Esophagus muscularis mucosa (tissue), 4 donors: Measurements from ENCODE around the gene MAP2K2. TPM values are rescaled to one million over a fixed set of nuclear protein-coding genes. Genes with fewer than 3 reads are reported as not detected.

Experiments
- DNase-seq: peaks from one replicate; pipeline ENCODE4 v3.0.0-alpha.2; 2017; ENCODE audit errors: extremely low spot score
- H3K27ac ChIP-seq, 4 donors: fragments of 200-600 bp; sonication (generic); replicated peaks in 1 of 4; 1 replicate in 3 of 4; 2 replicates in 1 of 4; pipeline ENCODE4 v1.5.1; 2016 to 2019; ENCODE audit warnings: mild to moderate bottlenecking in 1 of 4
- H3K27me3 ChIP-seq, 4 donors: fragments of 200-600 bp; sonication (generic); one replicate each; pipeline versions ENCODE4 v1.5.1 to v1.6.0; 2016 to 2019
- H3K36me3 ChIP-seq, 4 donors: fragments of 200-600 bp; sonication (generic); one replicate each; pipeline ENCODE4 v1.5.1; 2016 to 2019
- H3K4me1 ChIP-seq, 4 donors: fragments of 200-600 bp; sonication (generic); one replicate each; pipeline ENCODE4 v1.5.1; 2016 to 2019
- H3K4me3 ChIP-seq, 4 donors: fragments of 200-600 bp; sonication (generic); 1 replicate in 2 of 4; 2 replicates in 2 of 4; pipeline ENCODE4 v1.5.1; 2016 to 2019; ENCODE audit warnings: mild to moderate bottlenecking in 4 of 4, moderate library complexity in 1 of 4
- H3K9me3 ChIP-seq, 4 donors: fragments of 200-600 bp; sonication (generic); 1 replicate in 3 of 4; 2 replicates in 1 of 4; pipeline ENCODE4 v1.5.1; 2016 to 2019
- EP300 ChIP-seq: sonication (generic); formaldehyde crosslinking; IDR thresholded peaks from one replicate; pipeline ENCODE4 v1.6.1; 2017; ENCODE audit warnings: antibody characterized with exemption
- POLR2A ChIP-seq: fragments of 450-650 bp; IDR thresholded peaks from one replicate; pipeline ENCODE4 v1.6.1; 2017; ENCODE audit warnings: antibody characterized with exemption, moderate library complexity, mild to moderate bottlenecking, low read depth
- POLR2AphosphoS5 ChIP-seq, 2 donors: sonication (generic); formaldehyde crosslinking; IDR thresholded peaks; one replicate each; pipeline ENCODE4 v1.6.1; 2017; ENCODE audit warnings: antibody characterized with exemption in 2 of 2
- WGBS: methylation state at CpG from one replicate; pipeline ENCODE4 v1.1.5; 2018; 5-methylcytosine and 5-hydroxymethylcytosine counted together
- intact Hi-C: fragments of 100-400 bp; cut with DNase I; formaldehyde crosslinking; loops from one replicate; pipeline ENCODE4 v1.15.1; 2023
- total RNA-seq, 4 donors: library from RNA; depleted of rRNA; stranded (reverse); fragments of >200 nt; gene quantifications; one replicate each; pipeline versions ENCODE4 v1.1.0 to v1.2.1, GENCODE V29; 2016
- TF ChIP-seq, protein P1 (sequence below), 3 experiments: fragments of 200-600 bp in 2 of 3; fragments of 450-650 bp in 1 of 3; sonication (generic) in 2 of 3; IDR thresholded peaks; one replicate each; pipeline ENCODE4 v1.5.1; 2017 to 2019; ENCODE audit warnings: antibody characterized with exemption in 3 of 3, mild to moderate bottlenecking in 2 of 3, moderate library complexity in 1 of 3

The MAP2K2 gene
- total RNA-seq, 4 donors from 2014 or later, result 59.0 to 145 (median 101) TPM

- no peaks in the 10 kb centered on the region for H3K27me3 ChIP-seq
- H3K27ac ChIP-seq, result no peak overlapping the region
- H3K9me3 ChIP-seq, result no peaks in the 10 kb centered on the region
- intact Hi-C loops, result no loop called here
- H3K4me1 ChIP-seq, result peaks cover 0 to 17% (median 3%) of the 10 kb centered on the region in 4 donors
- H3K36me3 ChIP-seq, result peaks cover 60 to 96% (median 81%) of the 10 kb centered on the region in 4 donors
- no peak overlapping the region for H3K4me3 ChIP-seq
- TF ChIP-seq POLR2AphosphoS5 (IDR thresholded peaks at IDR 0.05) (no peak), POLR2A (no peak), EP300 (no peak)
- TF ChIP-seq, protein P1, sequence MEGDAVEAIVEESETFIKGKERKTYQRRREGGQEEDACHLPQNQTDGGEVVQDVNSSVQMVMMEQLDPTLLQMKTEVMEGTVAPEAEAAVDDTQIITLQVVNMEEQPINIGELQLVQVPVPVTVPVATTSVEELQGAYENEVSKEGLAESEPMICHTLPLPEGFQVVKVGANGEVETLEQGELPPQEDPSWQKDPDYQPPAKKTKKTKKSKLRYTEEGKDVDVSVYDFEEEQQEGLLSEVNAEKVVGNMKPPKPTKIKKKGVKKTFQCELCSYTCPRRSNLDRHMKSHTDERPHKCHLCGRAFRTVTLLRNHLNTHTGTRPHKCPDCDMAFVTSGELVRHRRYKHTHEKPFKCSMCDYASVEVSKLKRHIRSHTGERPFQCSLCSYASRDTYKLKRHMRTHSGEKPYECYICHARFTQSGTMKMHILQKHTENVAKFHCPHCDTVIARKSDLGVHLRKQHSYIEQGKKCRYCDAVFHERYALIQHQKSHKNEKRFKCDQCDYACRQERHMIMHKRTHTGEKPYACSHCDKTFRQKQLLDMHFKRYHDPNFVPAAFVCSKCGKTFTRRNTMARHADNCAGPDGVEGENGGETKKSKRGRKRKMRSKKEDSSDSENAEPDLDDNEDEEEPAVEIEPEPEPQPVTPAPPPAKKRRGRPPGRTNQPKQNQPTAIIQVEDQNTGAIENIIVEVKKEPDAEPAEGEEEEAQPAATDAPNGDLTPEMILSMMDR (IDR thresholded peaks at IDR 0.05), result no peak
- DNase-seq, result no peak
- WGBS, result 91% methylated on average over 35 of the region's 38 CpGs
These were observed 23.1 kb downstream of the MAP2K2 start for GRCh38 chr19:4100647-4101495.

GRCh38 chr19:4099041-4099764 is 24.7 kb downstream of the MAP2K2 start:
- TF ChIP-seq POLR2AphosphoS5 (IDR thresholded peaks at IDR 0.05) (no peak), EP300 (no peak), POLR2A (no peak)
- TF ChIP-seq, protein P1 (IDR thresholded peaks at IDR 0.05), result no peak
- Histone ChIP-seq H3K36me3 (peaks cover 56 to 96% (median 82%) of the 10 kb centered on the region in 4 donors), H3K4me3 (no peak overlapping the region), H3K9me3 (no peaks in the 10 kb centered on the region), H3K4me1 (peaks cover 0 to 17% (median 3%) of the 10 kb centered on the region in 4 donors), H3K27ac (no peak overlapping the region), H3K27me3 (no peaks in the 10 kb centered on the region)
- no CpG with 5 or more reads among the region's 38 CpGs for WGBS
- DNase-seq, result no peak
- intact Hi-C loops, result no loop called here

DNA sequence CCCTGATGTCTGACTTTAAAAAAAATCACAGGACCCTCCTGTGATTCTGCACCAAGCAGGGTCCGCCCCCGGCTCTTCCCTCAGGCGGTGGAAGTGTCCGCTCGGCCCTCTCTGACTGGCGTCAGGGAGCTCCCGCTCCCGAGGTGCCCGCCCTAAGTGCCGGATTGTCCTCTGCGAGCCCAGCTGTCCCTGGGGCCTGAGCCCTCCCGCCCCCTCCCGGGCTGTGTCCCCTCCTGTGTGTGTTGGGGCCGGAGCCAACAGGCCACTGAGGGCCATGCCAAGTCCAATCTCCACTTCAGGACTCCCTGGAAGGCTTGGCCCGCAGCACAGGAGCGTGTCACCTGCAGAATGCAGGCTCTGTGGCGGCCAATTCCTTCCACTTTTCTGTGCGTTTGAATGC is 25.4 kb downstream of the MAP2K2 start:
- no peak overlapping the region for H3K27ac ChIP-seq
- H3K36me3 ChIP-seq, result peaks cover 60 to 96% (median 82%) of the 10 kb centered on the region in 4 donors
- H3K4me1 ChIP-seq, result peaks cover 0 to 17% (median 3%) of the 10 kb centered on the region in 4 donors
- no peak for DNase-seq
- H3K27me3 ChIP-seq, result no peaks in the 10 kb centered on the region
- intact Hi-C loops, result no loop called here
- H3K4me3 ChIP-seq, result no peak overlapping the region
- TF ChIP-seq POLR2AphosphoS5 (IDR thresholded peaks at IDR 0.05), result no peak
- TF ChIP-seq, protein P1 (IDR thresholded peaks at IDR 0.05), result no peak
- no peak for TF ChIP-seq EP300
- TF ChIP-seq POLR2A, result no peak
- no peaks in the 10 kb centered on the region for H3K9me3 ChIP-seq
- 78% methylated on average over 8 of the region's 18 CpGs for WGBS

DNA sequence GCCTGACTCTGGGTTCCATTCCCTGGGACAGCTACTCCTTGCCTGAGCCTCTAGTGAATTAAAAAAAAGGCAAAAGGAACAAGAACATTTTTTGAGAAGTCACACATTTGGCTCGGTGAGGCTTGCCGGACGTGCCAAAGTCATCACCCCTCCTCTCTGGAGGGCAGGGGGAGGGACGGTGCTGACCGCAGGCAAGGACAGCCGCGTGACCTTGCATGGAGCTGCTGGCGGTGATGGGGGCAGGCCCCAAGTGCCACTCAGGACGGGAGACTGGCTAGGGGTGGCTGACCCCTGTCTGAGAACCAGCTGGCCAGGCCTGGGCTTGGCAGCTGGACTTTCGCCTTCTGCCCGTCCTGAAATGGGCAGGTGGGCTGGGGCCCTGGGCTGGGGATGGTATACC is 26.4 kb downstream of the MAP2K2 start:
- Histone ChIP-seq H3K27ac (peak overlapping the region in 2 of 4 donors; percentile 27 to 39), H3K4me3 (no peak overlapping the region), H3K4me1 (peaks cover 0 to 17% (median 3%) of the 10 kb centered on the region in 4 donors), H3K27me3 (no peaks in the 10 kb centered on the region), H3K9me3 (no peaks in the 10 kb centered on the region), H3K36me3 (peaks cover 56 to 96% (median 81%) of the 10 kb centered on the region in 4 donors)
- intact Hi-C loops, result no loop called here
- TF ChIP-seq POLR2AphosphoS5 (IDR thresholded peaks at IDR 0.05), result peak; percentile 16 to 37
- no peak for TF ChIP-seq POLR2A
- DNase-seq, result no peak
- WGBS, result 87% methylated on average over 10 of the region's 11 CpGs
